ENCODE data around the gene IFIT1.

DNA sequence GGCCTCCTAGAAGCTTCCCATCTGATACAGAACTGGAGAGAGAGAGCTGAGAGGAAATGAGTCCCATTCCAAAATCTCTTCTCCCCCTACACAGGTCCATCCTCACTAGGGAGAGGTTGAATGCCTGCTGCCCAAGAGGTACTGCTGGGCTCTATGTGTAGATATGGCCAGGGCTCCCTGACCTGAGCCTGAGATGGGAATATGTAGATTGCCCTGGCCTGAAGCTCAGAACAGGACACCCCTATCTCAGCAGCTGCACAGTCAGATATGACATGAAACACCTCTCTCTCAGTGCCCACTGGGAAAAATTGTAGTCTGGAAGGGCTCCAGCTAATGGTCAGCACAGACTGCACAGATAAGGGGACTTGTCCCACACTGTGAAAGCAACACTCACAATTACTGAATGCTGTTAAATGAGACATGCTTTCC is 17.7 kb upstream of the IFIT1 start:
- TF ChIP-seq, protein P1, sequence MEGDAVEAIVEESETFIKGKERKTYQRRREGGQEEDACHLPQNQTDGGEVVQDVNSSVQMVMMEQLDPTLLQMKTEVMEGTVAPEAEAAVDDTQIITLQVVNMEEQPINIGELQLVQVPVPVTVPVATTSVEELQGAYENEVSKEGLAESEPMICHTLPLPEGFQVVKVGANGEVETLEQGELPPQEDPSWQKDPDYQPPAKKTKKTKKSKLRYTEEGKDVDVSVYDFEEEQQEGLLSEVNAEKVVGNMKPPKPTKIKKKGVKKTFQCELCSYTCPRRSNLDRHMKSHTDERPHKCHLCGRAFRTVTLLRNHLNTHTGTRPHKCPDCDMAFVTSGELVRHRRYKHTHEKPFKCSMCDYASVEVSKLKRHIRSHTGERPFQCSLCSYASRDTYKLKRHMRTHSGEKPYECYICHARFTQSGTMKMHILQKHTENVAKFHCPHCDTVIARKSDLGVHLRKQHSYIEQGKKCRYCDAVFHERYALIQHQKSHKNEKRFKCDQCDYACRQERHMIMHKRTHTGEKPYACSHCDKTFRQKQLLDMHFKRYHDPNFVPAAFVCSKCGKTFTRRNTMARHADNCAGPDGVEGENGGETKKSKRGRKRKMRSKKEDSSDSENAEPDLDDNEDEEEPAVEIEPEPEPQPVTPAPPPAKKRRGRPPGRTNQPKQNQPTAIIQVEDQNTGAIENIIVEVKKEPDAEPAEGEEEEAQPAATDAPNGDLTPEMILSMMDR (IDR thresholded peaks at IDR 0.05; ENCODE audit: poor library complexity): no peak
- no peak for TF ChIP-seq EZH2 (IDR thresholded peaks at IDR 0.05; ENCODE audit: borderline replicate concordance)

All from hepatocyte (in vitro differentiated cells).